ENCODE data around the gene PTPRM.

Gene PTPRM

GRCh38 chr18:8389391-8390340 is 822.5 kb downstream of the PTPRM start:
- Histone ChIP-seq H3K27me3 (ENCODE audit: insufficient read depth, insufficient read length) (no peaks in the 10 kb centered on the region), H3K4me3 (ENCODE audit: insufficient read length, low read depth) (no peak overlapping the region), H3K36me3 (ENCODE audit: insufficient read depth, insufficient read length, low read length) (peaks cover 11% of the 10 kb centered on the region), H3K9me3 (ENCODE audit: insufficient read depth, low read length) (no peaks in the 10 kb centered on the region; the same call in 1 of the 2 replicates), H3K9ac (ENCODE audit: insufficient read length, low read depth) (no peak overlapping the region), H3K4me1 (ENCODE audit: insufficient read depth, insufficient read length) (peaks cover 2% of the 10 kb centered on the region)
- no peak for TF ChIP-seq YY1 (IDR thresholded peaks at IDR 0.05; ENCODE audit: insufficient read depth, insufficient read length)
- no peak for TF ChIP-seq ZNF274 (IDR thresholded peaks at IDR 0.05; ENCODE audit: low read depth, low read length)
- TF ChIP-seq SUZ12 (IDR thresholded peaks at IDR 0.05; ENCODE audit: extremely low read depth, insufficient read depth, insufficient read length), result no peak
- DNase-seq (ENCODE audit: low read depth, low spot score), result peak; percentile 75

- H3K27me3 ChIP-seq (ENCODE audit: insufficient read depth, insufficient read length), result no peaks in the 10 kb centered on the region
- peaks cover 2% of the 10 kb centered on the region for H3K4me1 ChIP-seq (ENCODE audit: insufficient read depth, insufficient read length)
- TF ChIP-seq YY1 (IDR thresholded peaks at IDR 0.05; ENCODE audit: insufficient read depth, insufficient read length) (no peak), SUZ12 (IDR thresholded peaks at IDR 0.05; ENCODE audit: extremely low read depth, insufficient read depth, insufficient read length) (no peak), ZNF274 (IDR thresholded peaks at IDR 0.05; ENCODE audit: low read depth, low read length) (no peak)
- no peak for DNase-seq (ENCODE audit: low read depth, low spot score)
- H3K36me3 ChIP-seq (ENCODE audit: insufficient read depth, insufficient read length, low read length), result peaks cover 9% of the 10 kb centered on the region
- no peaks in the 10 kb centered on the region; the same call in 1 of the 2 replicates for H3K9me3 ChIP-seq (ENCODE audit: insufficient read depth, low read length)
- no peak overlapping the region for H3K9ac ChIP-seq (ENCODE audit: insufficient read length, low read depth)
- no peak overlapping the region for H3K4me3 ChIP-seq (ENCODE audit: insufficient read length, low read depth)
Measured at GRCh38 chr18:8391068-8391467, 824.0 kb downstream of the PTPRM start.

GRCh38 chr18:8396254-8396653 is 829.1 kb downstream of the PTPRM start:
- Histone ChIP-seq H3K4me1 (ENCODE audit: insufficient read depth, insufficient read length) (peaks cover 5% of the 10 kb centered on the region), H3K4me3 (ENCODE audit: insufficient read length, low read depth) (no peak overlapping the region), H3K9ac (ENCODE audit: insufficient read length, low read depth) (no peak overlapping the region), H3K36me3 (ENCODE audit: insufficient read depth, insufficient read length, low read length) (peaks cover 3% of the 10 kb centered on the region), H3K9me3 (ENCODE audit: insufficient read depth, low read length) (no peaks in the 10 kb centered on the region), H3K27me3 (ENCODE audit: insufficient read depth, insufficient read length) (no peaks in the 10 kb centered on the region)
- TF ChIP-seq ZNF274 (IDR thresholded peaks at IDR 0.05; ENCODE audit: low read depth, low read length) (no peak), SUZ12 (IDR thresholded peaks at IDR 0.05; ENCODE audit: extremely low read depth, insufficient read depth, insufficient read length) (no peak), YY1 (IDR thresholded peaks at IDR 0.05; ENCODE audit: insufficient read depth, insufficient read length) (no peak)
- no peak for DNase-seq (ENCODE audit: low read depth, low spot score)

GRCh38 chr18:8397034-8397433 is 829.9 kb downstream of the PTPRM start:
- peaks cover 5% of the 10 kb centered on the region for H3K4me1 ChIP-seq (ENCODE audit: insufficient read depth, insufficient read length)
- no peak overlapping the region for H3K9ac ChIP-seq (ENCODE audit: insufficient read length, low read depth)
- H3K4me3 ChIP-seq (ENCODE audit: insufficient read length, low read depth), result no peak overlapping the region
- H3K27me3 ChIP-seq (ENCODE audit: insufficient read depth, insufficient read length), result no peaks in the 10 kb centered on the region
- no peak for TF ChIP-seq ZNF274 (IDR thresholded peaks at IDR 0.05; ENCODE audit: low read depth, low read length)
- TF ChIP-seq SUZ12 (IDR thresholded peaks at IDR 0.05; ENCODE audit: extremely low read depth, insufficient read depth, insufficient read length), result no peak
- TF ChIP-seq YY1 (IDR thresholded peaks at IDR 0.05; ENCODE audit: insufficient read depth, insufficient read length), result no peak
- H3K9me3 ChIP-seq (ENCODE audit: insufficient read depth, low read length), result no peaks in the 10 kb centered on the region
- H3K36me3 ChIP-seq (ENCODE audit: insufficient read depth, insufficient read length, low read length), result peaks cover 3% of the 10 kb centered on the region
- no peak for DNase-seq (ENCODE audit: low read depth, low spot score)

- TF ChIP-seq YY1 (IDR thresholded peaks at IDR 0.05; ENCODE audit: insufficient read depth, insufficient read length), result no peak
- TF ChIP-seq SUZ12 (IDR thresholded peaks at IDR 0.05; ENCODE audit: extremely low read depth, insufficient read depth, insufficient read length), result no peak
- TF ChIP-seq ZNF274 (IDR thresholded peaks at IDR 0.05; ENCODE audit: low read depth, low read length), result no peak
- H3K4me1 ChIP-seq (ENCODE audit: insufficient read depth, insufficient read length), result peaks cover 5% of the 10 kb centered on the region
- H3K36me3 ChIP-seq (ENCODE audit: insufficient read depth, insufficient read length, low read length), result peaks cover 3% of the 10 kb centered on the region
- H3K27me3 ChIP-seq (ENCODE audit: insufficient read depth, insufficient read length), result no peaks in the 10 kb centered on the region
- no peak for DNase-seq (ENCODE audit: low read depth, low spot score)
- H3K9ac ChIP-seq (ENCODE audit: insufficient read length, low read depth), result no peak overlapping the region
- no peaks in the 10 kb centered on the region for H3K9me3 ChIP-seq (ENCODE audit: insufficient read depth, low read length)
- H3K4me3 ChIP-seq (ENCODE audit: insufficient read length, low read depth), result no peak overlapping the region
Measured at GRCh38 chr18:8399138-8399537, 832.0 kb downstream of the PTPRM start.

- TF ChIP-seq YY1 (IDR thresholded peaks at IDR 0.05; ENCODE audit: insufficient read depth, insufficient read length) (no peak), SUZ12 (IDR thresholded peaks at IDR 0.05; ENCODE audit: extremely low read depth, insufficient read depth, insufficient read length) (no peak), ZNF274 (IDR thresholded peaks at IDR 0.05; ENCODE audit: low read depth, low read length) (no peak)
- H3K4me1 ChIP-seq (ENCODE audit: insufficient read depth, insufficient read length), result peaks cover 2% of the 10 kb centered on the region
- no peaks in the 10 kb centered on the region for H3K9me3 ChIP-seq (ENCODE audit: insufficient read depth, low read length)
- no peaks in the 10 kb centered on the region for H3K36me3 ChIP-seq (ENCODE audit: insufficient read depth, insufficient read length, low read length)
- no peaks in the 10 kb centered on the region for H3K27me3 ChIP-seq (ENCODE audit: insufficient read depth, insufficient read length)
- no peak overlapping the region for H3K4me3 ChIP-seq (ENCODE audit: insufficient read length, low read depth)
- H3K9ac ChIP-seq (ENCODE audit: insufficient read length, low read depth), result no peak overlapping the region
- DNase-seq (ENCODE audit: low read depth, low spot score), result no peak
Measured at GRCh38 chr18:8400193-8400752, 833.2 kb downstream of the PTPRM start.

GRCh38 chr18:8400825-8401224 is 833.7 kb downstream of the PTPRM start:
- H3K9ac ChIP-seq (ENCODE audit: insufficient read length, low read depth), result no peak overlapping the region
- no peak for DNase-seq (ENCODE audit: low read depth, low spot score)
- no peaks in the 10 kb centered on the region for H3K36me3 ChIP-seq (ENCODE audit: insufficient read depth, insufficient read length, low read length)
- peaks cover 2% of the 10 kb centered on the region for H3K4me1 ChIP-seq (ENCODE audit: insufficient read depth, insufficient read length)
- TF ChIP-seq ZNF274 (IDR thresholded peaks at IDR 0.05; ENCODE audit: low read depth, low read length), result no peak
- TF ChIP-seq SUZ12 (IDR thresholded peaks at IDR 0.05; ENCODE audit: extremely low read depth, insufficient read depth, insufficient read length), result no peak
- TF ChIP-seq YY1 (IDR thresholded peaks at IDR 0.05; ENCODE audit: insufficient read depth, insufficient read length), result no peak
- H3K4me3 ChIP-seq (ENCODE audit: insufficient read length, low read depth), result no peak overlapping the region
- H3K27me3 ChIP-seq (ENCODE audit: insufficient read depth, insufficient read length), result no peaks in the 10 kb centered on the region
- no peaks in the 10 kb centered on the region for H3K9me3 ChIP-seq (ENCODE audit: insufficient read depth, low read length)
